ENCODE results near the gene TANGO2.

- TF ChIP-seq CTCF (IDR thresholded peaks at IDR 0.05 in 2 of 3, conservative IDR thresholded peaks at IDR 0.05 in 1 of 3; ENCODE audit: control insufficient read depth in 2 of 3, extremely low read depth in 1 of 3, insufficient read depth in 1 of 3, low read depth in 3 of 3, low read length in 3 of 3), result no peak
- TF ChIP-seq ZBED1 (IDR thresholded peaks at IDR 0.05; ENCODE audit: borderline replicate concordance), result no peak
- no peak for TF ChIP-seq POLR2A (IDR thresholded peaks at IDR 0.05; ENCODE audit: low read depth, low read length)
- TF ChIP-seq ASH2L (IDR thresholded peaks at IDR 0.05; ENCODE audit: borderline replicate concordance, low read depth), result no peak
Observed at GRCh38 chr22:20036535-20037392, 15.9 kb downstream of the TANGO2 start.
